WERI-Rb-1 (cell line): ENCODE data around the gene SYT9.

Source experiments
- DNase-seq: peaks from one replicate; pipeline ENCODE4 v3.0.0-alpha.2; 2020
- H3K27ac ChIP-seq: fragments of 250-450 bp; sonication (Bioruptor Pico); 2 replicates; pipeline ENCODE4 v1.5.1; 2020; ENCODE audit warnings: mild to moderate bottlenecking, moderate library complexity
- H3K27me3 ChIP-seq: fragments of 250-450 bp; sonication (Bioruptor Pico); 2 replicates; pipeline ENCODE4 v1.5.1; 2021; ENCODE audit warnings: mild to moderate bottlenecking, low read depth, moderate library complexity; ENCODE audit not compliant: insufficient read depth, severe bottlenecking
- H3K36me3 ChIP-seq: fragments of 250-450 bp; sonication (Bioruptor Pico); 2 replicates; pipeline ENCODE4 v1.5.1; 2020; ENCODE audit warnings: mild to moderate bottlenecking, moderate library complexity
- H3K4me3 ChIP-seq: 2 replicates; pipeline ENCODE4 v1.5.1; 2011; ENCODE audit warnings: low read depth, mild to moderate bottlenecking, control low read depth, low read length
- H3K9me3 ChIP-seq: fragments of 250-450 bp; sonication (Bioruptor Pico); 2 replicates; pipeline ENCODE4 v1.5.1; 2021; ENCODE audit warnings: mild to moderate bottlenecking, moderate library complexity; ENCODE audit not compliant: severe bottlenecking
- CTCF ChIP-seq: IDR thresholded peaks from 2 replicates; pipeline ENCODE4 v1.5.1; 2011; ENCODE audit warnings: low read depth, mild to moderate bottlenecking, control low read depth, inconsistent platforms, low read length

Gene SYT9

GRCh38 chr11:7430496-7430895 is 178.8 kb downstream of the SYT9 start:
- no peak for DNase-seq
- no peak for TF ChIP-seq CTCF
- Histone ChIP-seq H3K9me3 (no peaks in the 10 kb centered on the region), H3K27me3 (peaks cover 47% of the 10 kb centered on the region), H3K27ac (no peak overlapping the region), H3K36me3 (no peaks in the 10 kb centered on the region), H3K4me3 (no peak overlapping the region)

- no peak for TF ChIP-seq CTCF
- no peaks in the 10 kb centered on the region for H3K9me3 ChIP-seq
- H3K27me3 ChIP-seq, result peaks cover 41% of the 10 kb centered on the region
- no peak for DNase-seq
- H3K36me3 ChIP-seq, result no peaks in the 10 kb centered on the region
- no peak overlapping the region for H3K4me3 ChIP-seq
- H3K27ac ChIP-seq, result no peak overlapping the region
Measured at GRCh38 chr11:7435176-7435575, 183.5 kb downstream of the SYT9 start.

GRCh38 chr11:7436146-7436545 is 184.4 kb downstream of the SYT9 start:
- no peak overlapping the region for H3K4me3 ChIP-seq
- no peak for TF ChIP-seq CTCF
- no peaks in the 10 kb centered on the region for H3K9me3 ChIP-seq

GRCh38 chr11:7436657-7437056 is 185.0 kb downstream of the SYT9 start:
- Histone ChIP-seq H3K36me3 (no peaks in the 10 kb centered on the region), H3K27ac (no peak overlapping the region), H3K4me3 (no peak overlapping the region), H3K9me3 (no peaks in the 10 kb centered on the region), H3K27me3 (peaks cover 32% of the 10 kb centered on the region)
- no peak for DNase-seq
- no peak for TF ChIP-seq CTCF

More at GRCh38 chr11:7436146-7436545, 184.4 kb downstream of the SYT9 start:
- Histone ChIP-seq H3K27me3 (peaks cover 35% of the 10 kb centered on the region), H3K36me3 (no peaks in the 10 kb centered on the region), H3K27ac (no peak overlapping the region)
- no peak for DNase-seq

- Histone ChIP-seq H3K4me3 (no peak overlapping the region), H3K9me3 (no peaks in the 10 kb centered on the region), H3K27me3 (peaks cover 32% of the 10 kb centered on the region), H3K27ac (no peak overlapping the region), H3K36me3 (no peaks in the 10 kb centered on the region)
- TF ChIP-seq CTCF, result no peak
- no peak for DNase-seq
Measured at GRCh38 chr11:7437696-7438095, 186.0 kb downstream of the SYT9 start.

GRCh38 chr11:7439746-7440320 is 188.1 kb downstream of the SYT9 start:
- no peaks in the 10 kb centered on the region for H3K36me3 ChIP-seq
- no peaks in the 10 kb centered on the region for H3K9me3 ChIP-seq
- H3K4me3 ChIP-seq, result no peak overlapping the region
- DNase-seq, result no peak
- no peak overlapping the region for H3K27ac ChIP-seq
- H3K27me3 ChIP-seq, result peaks cover 32% of the 10 kb centered on the region
- TF ChIP-seq CTCF, result no peak
